ENCODE results near the gene PTPRE. TPM values are rescaled to one million over a fixed set of nuclear protein-coding genes. Genes with fewer than 3 reads are reported as not detected.

PTPRE gene
- total RNA-seq, 3 donors from 2014 or later (not counting 1 experiment from before 2014, with no cell fraction given) = 274 to 280 (median 275) TPM

- Mint-ChIP-seq H3K27me3 (ENCODE audit: low read depth in 2 of 2) (peaks cover 25 to 47% of the 10 kb centered on the region in 2 donors), H3K4me3 (no peak overlapping the region), H3K4me1 (no peaks in the 10 kb centered on the region), H3K27ac (no peak overlapping the region), H3K9me3 (no peaks in the 10 kb centered on the region), H3K36me3 (no peaks in the 10 kb centered on the region)
- Histone ChIP-seq H3K27ac (ENCODE audit: low read length) (no peak overlapping the region), H3K27me3 (ENCODE audit: control insufficient read depth, insufficient read depth, low read length) (peaks cover 11% of the 10 kb centered on the region), H3K9me3 (ENCODE audit: control insufficient read depth, insufficient read depth, low read length) (no peaks in the 10 kb centered on the region), H3K36me3 (ENCODE audit: control insufficient read depth, insufficient read depth, low read length) (no peaks in the 10 kb centered on the region), H3K4me3 (ENCODE audit: low read length) (no peak overlapping the region), H3K4me1 (ENCODE audit: control insufficient read depth, insufficient read depth, low read length) (peaks cover 10% of the 10 kb centered on the region)
- intact Hi-C loops (cut with micrococcal nuclease) = no loop called here
- DNase-seq (no peak), ATAC-seq (no peak)
- no peak for TF ChIP-seq CTCF (IDR thresholded peaks at IDR 0.05)
- WGBS (ENCODE audit: insufficient coverage) = 100% methylated on average over 1 of the region's 2 CpGs
Observed at GRCh38 chr10:127910464-127910770, 3.5 kb downstream of the PTPRE start.

DNA sequence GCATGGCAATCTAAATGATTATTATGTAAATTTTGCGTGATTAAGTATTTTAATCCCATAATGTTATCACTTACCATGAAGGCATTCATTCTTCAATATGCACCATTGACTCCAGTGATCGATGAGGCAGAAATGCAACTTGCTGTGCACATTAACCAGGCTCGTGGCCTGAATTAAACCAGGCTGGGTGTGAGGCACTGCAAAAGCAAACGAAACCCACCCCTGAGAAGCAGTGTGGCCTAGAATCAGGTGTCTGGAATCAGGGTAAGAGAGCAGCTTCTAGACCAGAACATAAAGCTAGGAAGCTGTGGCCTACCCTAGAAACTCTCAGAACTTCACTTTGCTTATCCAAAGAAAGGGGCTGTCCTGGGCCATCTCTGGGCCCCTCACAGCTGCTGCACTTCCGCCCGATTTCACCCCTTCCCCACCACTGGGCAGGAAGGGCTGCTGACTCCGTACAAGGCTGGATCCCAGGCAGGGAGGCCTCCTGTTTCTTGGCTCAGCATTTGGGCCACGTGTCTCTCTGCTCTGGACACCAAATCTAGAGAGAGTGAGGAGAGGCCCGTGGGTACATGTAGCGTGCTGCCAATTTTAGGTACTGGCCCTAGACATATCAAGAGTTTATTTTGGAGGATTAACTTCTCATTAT, 4.4 kb downstream of the PTPRE start:
- H3K4me1 ChIP-seq (ENCODE audit: control insufficient read depth, insufficient read depth, low read length) = peaks cover 9% of the 10 kb centered on the region
- intact Hi-C loops (cut with micrococcal nuclease) = no loop called here
- no peak overlapping the region for H3K27ac ChIP-seq (ENCODE audit: low read length)
- ATAC-seq (no peak), DNase-seq (no peak)
- no peaks in the 10 kb centered on the region for H3K36me3 ChIP-seq (ENCODE audit: control insufficient read depth, insufficient read depth, low read length)
- no peaks in the 10 kb centered on the region for H3K9me3 ChIP-seq (ENCODE audit: control insufficient read depth, insufficient read depth, low read length)
- TF ChIP-seq CTCF (IDR thresholded peaks at IDR 0.05) = no peak
- whole genome bisulfite sequencing (ENCODE audit: insufficient coverage) = 77% methylated on average over 10 of the region's 10 CpGs
- H3K36me3 Mint-ChIP-seq = no peaks in the 10 kb centered on the region
- no peak overlapping the region for H3K27ac Mint-ChIP-seq
- H3K4me3 ChIP-seq (ENCODE audit: low read length) = no peak overlapping the region
- H3K4me3 Mint-ChIP-seq = no peak overlapping the region
- H3K9me3 Mint-ChIP-seq = no peaks in the 10 kb centered on the region
- no peaks in the 10 kb centered on the region for H3K4me1 Mint-ChIP-seq
- H3K27me3 ChIP-seq (ENCODE audit: control insufficient read depth, insufficient read depth, low read length) = peaks cover 11% of the 10 kb centered on the region
- peaks cover 17 to 38% of the 10 kb centered on the region in 2 donors for H3K27me3 Mint-ChIP-seq (ENCODE audit: low read depth in 2 of 2)

GRCh38 chr10:127911867-127912257, 5.0 kb downstream of the PTPRE start:
- Mint-ChIP-seq H3K36me3 (no peaks in the 10 kb centered on the region), H3K9me3 (no peaks in the 10 kb centered on the region), H3K27ac (no peak overlapping the region), H3K27me3 (ENCODE audit: low read depth in 2 of 2) (peaks cover 13 to 34% of the 10 kb centered on the region in 2 donors), H3K4me3 (no peak overlapping the region), H3K4me1 (no peaks in the 10 kb centered on the region)
- Histone ChIP-seq H3K4me1 (ENCODE audit: control insufficient read depth, insufficient read depth, low read length) (peaks cover 5% of the 10 kb centered on the region), H3K9me3 (ENCODE audit: control insufficient read depth, insufficient read depth, low read length) (no peaks in the 10 kb centered on the region), H3K27me3 (ENCODE audit: control insufficient read depth, insufficient read depth, low read length) (peaks cover 11% of the 10 kb centered on the region), H3K36me3 (ENCODE audit: control insufficient read depth, insufficient read depth, low read length) (no peaks in the 10 kb centered on the region), H3K4me3 (ENCODE audit: low read length) (no peak overlapping the region), H3K27ac (ENCODE audit: low read length) (no peak overlapping the region)
- ATAC-seq (no peak), DNase-seq (no peak)
- intact Hi-C loops (cut with micrococcal nuclease) = no loop called here
- no peak for TF ChIP-seq CTCF (IDR thresholded peaks at IDR 0.05)
- 96% methylated on average over 4 of the region's 4 CpGs for WGBS (ENCODE audit: insufficient coverage)
